Umbilical cord (tissue), 2 donors: ENCODE data around the gene GPSM1. TPM values are rescaled to one million over a fixed set of nuclear protein-coding genes. Genes with fewer than 3 reads are reported as not detected.
"Not testable (repeated sequence)": the region's sequence is repeated elsewhere in the genome, so short reads cannot be mapped to it uniquely, and the experiment has no call there.

Experiments used
- DNase-seq: peaks from one replicate; pipeline ENCODE4 v3.0.0-alpha.2; 2015; ENCODE audit warnings: low spot score
- total RNA-seq: library from RNA; depleted of rRNA; stranded (reverse); fragments of >200 nt; gene quantifications from one replicate; pipeline ENCODE4 v1.2.3, GENCODE V29; 2014; ENCODE audit warnings: low replicate concordance; ENCODE audit not compliant: insufficient read depth

GPSM1 gene
- total RNA-seq, 1 donor from 2014 or later: 46.5 TPM

DNA sequence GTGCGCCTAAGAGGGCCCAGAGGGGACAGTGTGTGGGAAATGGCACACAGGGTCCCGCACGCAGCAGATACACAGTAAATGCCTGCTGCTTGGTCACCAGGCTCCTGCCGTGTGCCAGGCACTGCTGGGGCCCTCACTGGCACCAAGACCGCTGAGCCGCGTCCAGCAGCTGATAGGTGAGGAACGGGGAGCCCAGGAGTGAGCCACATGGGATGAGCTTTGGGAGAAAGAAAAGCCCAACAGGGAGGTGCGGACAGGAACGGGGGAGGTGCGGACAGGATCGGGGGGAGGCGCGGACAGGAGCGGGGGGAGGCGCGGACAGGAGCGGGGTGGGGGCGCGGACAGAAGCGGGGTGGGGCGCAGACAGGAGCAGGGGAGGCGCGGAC, 16.5 kb downstream of the GPSM1 start:
- DNase-seq: no peak

DNA sequence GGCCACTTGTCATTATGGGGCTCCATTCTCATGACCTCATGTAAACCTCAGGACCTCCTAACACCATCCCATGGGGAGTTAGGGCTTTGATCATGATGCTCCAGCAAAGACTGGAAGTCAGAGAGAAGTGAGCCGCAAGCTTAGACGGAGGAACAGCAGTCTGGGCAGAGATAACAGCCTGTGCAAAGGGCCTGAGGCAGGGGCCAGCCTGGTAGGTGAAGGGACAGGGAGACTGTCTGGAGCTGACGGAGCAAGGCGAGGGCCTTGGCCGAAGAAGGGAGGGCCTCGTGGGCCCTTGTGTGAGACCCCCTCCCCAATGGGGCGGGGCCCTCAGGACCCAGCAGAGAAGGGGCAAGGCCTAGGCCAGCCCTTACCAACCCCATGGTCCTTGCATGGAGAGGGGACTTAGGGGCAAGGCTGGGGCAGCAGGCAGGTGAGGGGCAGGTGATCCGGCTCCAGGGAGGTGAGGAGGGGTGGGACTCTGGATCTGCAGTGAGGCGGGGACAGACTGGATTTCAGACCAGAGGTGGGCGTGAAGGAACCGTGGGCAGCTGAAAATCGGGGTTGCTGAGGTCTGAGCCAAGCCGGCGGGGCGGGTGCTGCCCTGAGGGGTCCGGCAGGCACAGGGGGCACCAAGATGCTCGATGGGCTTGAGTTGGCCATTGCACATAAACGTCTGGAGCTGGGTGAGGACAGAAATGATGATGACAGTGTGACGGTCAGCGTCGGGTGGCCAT, 17.4 kb downstream of the GPSM1 start:
- DNase-seq: no peak

DNA sequence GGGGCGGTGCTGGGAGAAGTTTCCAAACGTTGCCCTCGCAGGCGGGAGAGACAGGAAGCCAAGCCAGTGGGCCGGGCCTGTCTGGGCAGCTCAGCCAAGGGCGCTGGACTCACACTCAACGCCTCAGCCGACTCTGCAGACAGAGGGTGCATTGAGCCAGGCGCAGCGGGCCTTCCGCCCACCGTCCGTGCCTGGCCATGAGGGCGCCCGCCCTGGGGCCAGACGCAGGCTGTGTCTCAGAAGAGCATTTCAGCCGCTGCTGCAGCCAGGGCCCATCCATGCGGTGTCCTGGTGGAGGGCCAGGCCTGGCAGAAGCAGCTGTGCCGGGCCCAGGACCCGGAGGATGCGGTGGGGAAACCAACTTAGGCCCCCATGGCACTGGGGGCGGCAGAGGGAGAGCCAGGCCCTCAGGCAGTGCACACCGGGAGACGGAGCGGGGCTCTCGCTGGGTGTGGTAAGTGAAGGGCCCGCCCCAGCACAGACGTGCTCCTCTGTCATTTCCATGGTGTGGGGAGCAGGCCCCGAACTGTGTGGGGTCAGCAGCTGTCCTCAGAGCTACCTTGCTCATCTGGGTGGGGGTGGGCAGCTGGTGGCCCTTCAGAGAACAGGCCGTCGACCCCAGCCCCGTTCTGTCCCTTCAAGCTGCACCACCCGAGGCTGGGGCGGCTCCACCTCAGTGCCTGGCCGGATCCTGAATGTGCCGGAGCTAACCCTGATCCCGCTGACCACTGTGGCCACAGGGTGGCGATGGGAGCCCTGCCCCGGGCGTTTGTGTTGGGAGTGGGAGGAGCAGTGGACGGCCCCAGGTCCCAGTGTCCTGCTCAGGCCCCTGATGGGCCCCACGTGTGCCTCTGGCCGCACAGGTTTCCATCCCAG, 18.2 kb downstream of the GPSM1 start:
- peak; percentile 61 for DNase-seq

- no peak for DNase-seq
These were observed 18.8 kb downstream of the GPSM1 start for GRCh38 chr9:136346157-136346481.

DNA sequence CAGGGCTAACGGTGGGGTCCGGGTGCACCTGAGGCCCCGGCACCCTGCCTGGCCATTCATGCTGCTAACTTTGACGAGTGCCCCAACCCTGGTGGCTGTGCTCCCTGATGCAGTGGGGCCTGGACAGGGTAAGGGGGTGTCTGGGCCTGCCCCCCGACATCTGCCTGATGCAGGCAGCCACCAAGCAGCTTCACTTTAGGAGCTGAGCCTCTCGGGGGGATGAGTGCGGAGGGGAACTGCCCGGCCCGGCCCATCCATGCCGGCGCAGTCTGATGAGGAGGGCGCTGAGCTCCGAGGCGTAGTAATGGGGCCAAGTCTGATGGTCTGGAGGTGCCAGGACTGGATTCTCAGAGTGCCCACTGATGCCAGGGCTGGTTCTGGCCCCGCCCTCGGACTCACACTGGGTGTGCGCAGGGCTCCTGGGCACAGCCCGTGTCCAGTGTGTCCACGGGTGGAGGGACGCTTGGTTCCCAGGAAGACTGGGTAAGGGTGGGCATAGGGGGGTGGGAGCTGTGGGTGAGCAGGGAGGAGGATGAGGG, 19.7 kb downstream of the GPSM1 start:
- no peak for DNase-seq

DNA sequence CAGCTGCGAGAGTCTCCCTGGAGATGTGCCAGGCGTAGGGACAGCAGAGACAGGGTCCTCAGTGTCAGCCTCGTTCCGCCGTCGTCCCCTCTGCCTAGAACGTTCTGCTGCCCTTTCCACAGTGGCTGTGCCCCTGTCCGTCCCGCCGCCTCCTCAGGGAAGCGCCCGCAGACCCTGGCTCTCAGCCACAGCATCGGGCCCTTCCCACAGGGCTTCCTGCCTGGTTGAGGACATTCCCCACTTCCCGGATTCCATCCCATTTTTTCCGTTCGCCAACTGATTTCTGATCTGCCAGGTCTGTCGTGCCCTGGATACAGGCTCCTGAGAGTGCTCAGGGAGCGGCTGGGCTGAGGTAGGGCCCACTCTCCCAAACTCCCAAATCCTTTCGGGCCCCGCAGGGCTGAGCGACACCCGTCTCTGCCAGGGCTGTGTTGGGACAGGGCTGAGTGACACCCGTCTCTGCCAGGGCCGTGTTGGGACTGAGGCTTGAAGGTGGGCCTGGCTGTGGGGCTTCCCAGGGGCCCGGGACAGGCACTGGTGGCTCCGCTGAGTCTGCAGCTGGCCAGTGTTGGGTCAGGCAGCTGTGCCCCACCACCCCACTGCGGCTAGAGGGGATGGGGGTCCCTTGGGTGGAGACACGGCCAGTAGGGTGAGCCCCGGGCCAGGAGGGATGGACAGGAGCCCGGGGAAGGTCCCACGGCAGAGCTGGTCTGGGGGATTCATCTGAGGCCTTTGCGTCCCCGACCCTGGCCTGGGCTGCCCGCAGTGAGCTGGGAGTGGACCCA, 20.3 kb downstream of the GPSM1 start:
- no peak for DNase-seq

- DNase-seq: no peak
These were observed 21.4 kb downstream of the GPSM1 start for GRCh38 chr9:136348691-136349090.

DNA sequence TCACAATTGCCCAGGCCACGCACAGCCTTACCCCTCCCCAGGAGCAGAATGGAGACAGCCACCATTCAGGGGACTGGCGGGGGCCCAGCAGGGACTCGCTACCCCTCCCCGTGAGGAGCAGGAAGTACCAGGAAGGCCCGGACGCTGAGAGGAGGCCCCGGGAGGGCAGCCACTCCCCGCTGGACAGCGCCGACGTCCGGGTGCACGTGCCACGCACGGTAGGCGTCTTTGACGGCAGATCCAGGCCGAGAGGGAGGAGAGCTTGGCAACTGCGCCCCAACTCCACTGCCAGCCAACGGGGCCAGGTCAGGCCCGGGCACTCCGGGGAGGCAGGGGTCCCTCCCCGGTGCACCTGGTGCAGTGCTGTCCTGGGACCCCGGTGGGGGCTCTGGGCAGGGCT, 22.2 kb downstream of the GPSM1 start:
- no peak for DNase-seq

- no peak for DNase-seq
These were observed 24.0 kb downstream of the GPSM1 start for GRCh38 chr9:136351252-136351800.

- DNase-seq: not testable (repeated sequence)
These were observed 24.5 kb downstream of the GPSM1 start for GRCh38 chr9:136351868-136352267.

DNA sequence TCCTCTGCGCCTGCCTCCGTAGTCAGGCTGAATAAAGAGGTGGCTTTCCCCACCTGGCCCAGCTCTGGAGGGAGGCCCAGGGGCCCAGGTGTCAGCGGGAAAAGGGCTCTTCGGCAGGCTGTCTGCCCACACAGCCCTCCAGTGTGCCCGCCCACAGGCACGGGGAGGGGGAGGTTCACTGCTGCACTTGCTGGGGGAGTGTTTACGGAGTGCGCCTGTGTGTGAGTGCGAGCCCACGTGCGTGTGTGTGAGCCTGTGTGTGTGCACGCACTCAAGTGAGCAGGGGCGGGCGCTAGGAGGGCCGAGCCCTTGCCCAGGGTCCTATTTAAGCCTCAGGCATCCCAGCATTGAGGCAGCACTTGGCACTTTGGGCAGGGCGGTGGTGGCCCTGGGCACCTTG, 25.3 kb downstream of the GPSM1 start:
- DNase-seq: no peak

DNA sequence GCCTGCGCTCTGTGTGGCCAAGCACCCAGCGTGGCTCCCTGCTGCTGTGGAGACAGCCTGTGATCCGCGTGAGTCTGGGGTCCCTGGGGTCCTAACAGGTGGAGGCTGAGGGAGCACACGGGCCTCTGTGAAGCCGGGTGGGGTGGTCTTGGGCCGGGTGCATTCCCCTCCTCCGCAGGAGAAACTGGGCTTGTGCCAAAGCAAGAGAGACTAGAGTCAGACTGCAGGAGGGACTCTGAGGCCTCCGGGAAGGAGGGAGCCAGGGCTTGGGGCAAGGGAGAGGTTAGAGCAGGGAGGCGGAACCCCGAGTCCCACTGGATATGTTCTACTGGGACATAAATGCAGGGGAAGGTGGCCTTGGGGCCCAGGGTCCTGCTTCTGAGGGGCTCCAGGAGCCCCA, 25.7 kb downstream of the GPSM1 start:
- DNase-seq: no peak

DNA sequence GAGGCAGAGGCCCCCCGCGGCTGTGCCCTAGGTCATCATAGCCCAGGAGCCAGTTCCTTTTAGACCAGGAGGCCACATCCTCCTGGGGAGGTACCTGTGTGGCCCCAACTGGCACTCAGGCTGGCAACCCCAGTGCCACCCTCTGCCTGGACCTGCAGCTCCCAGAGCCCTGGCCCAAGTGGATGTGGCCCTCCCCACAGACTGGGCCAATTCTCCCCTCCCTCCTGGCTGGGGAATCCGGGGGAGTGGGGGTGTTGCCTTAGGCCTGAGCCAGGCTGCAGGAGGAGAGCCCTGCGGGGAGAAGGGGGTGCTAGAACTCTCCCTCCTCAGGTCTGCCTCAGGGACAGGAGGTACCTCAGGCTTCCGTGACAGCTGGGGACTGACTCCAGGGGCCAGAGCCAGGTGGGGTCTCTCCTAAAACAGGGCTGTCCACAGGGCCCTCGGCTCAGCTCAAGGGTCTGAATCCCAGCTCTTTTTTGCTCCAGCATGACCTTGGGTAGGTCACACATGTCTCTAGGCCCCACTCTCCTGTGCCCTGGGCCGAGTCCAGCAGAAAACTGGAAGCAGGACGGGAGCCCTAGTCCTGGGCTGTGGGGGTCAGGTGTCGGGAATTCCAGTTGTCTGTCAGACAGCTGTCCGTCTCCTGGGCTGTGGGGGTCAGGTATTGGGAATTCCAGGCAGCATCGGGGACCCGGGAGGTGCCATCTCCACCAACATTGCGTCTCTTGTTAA, 26.6 kb downstream of the GPSM1 start:
- no peak for DNase-seq

GRCh38 chr9:136354592-136355085, 27.3 kb downstream of the GPSM1 start:
- DNase-seq: peak; percentile 73

DNA sequence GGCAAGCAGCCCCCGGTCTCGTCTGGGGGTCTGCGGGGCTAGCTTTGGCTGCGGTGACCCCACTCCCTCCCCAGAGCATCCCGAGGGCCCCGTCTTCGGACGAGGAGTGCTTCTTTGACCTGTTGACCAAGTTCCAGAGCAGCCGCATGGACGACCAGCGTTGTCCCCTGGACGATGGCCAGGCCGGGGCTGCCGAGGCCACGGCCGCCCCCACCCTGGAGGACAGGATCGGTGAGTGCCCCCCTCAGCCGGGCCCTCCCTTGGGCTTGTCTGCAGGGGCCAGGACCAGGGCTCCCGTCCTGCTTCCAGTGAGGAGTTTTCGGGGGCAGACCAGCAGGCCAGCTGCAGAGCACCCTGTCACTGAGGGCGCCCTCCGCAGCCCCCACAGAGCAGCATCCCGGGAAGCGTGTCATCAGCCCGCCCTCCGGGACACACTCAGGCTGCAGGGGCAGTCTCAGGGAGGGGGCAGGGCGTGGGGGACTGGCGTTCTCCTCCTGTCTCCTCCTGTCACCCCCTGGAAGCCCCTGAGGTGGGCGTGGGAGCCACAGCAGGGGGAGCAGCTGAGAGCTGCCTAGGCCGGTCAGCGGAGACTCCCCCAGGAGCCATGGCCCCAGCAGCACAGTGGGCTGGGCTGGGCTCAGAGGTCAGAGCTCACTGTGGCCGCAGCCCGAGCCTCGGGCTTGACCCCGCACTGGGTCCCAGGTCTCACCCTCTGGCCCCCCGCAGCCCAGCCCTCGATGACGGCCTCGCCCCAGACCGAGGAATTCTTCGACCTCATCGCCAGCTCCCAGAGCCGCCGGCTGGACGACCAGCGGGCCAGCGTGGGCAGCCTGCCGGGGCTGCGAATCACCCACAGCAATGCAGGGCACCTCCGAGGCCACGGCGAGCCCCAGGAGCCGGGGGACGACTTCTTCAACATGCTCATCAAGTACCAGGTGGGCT, 28.5 kb downstream of the GPSM1 start:
- no peak for DNase-seq

GRCh38 chr9:136357202-136357725, 29.9 kb downstream of the GPSM1 start:
- peak; percentile 77 for DNase-seq

DNA sequence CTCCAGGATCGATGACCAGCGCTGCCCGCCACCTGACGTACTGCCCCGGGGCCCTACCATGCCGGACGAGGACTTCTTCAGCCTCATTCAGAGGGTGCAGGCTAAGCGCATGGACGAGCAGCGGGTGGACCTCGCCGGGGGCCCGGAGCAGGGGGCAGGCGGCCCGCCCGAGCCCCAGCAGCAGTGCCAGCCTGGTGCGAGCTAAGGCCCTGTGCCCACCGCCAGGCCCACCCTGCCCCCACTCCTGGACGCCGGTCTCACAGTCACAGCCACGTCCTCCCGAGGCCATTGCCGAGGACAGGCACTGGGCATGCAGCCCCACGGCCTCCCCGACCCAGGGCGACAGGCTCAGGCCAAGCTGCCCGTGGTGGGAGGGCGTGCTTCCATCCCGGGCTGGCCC, 30.7 kb downstream of the GPSM1 start:
- no peak for DNase-seq

DNA sequence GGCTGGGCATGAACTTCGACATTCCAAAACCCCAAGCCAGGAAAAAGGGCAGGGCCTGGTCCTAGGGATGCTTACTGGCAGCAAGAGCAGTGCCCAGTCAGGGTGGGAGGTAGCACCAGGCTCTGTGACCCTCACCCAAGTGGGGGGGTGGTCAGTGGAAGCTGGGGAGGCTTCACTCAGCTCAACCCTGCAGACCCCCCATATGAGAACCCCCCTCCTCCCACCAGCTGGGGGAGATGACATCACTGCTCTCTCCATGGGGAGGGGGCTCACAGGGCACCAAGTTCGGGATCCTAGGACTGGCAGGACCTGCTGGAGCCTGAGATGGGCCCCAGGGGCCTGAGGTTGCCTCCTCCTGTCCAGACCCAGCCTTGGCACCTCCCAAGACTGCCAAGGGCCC, 31.5 kb downstream of the GPSM1 start:
- no peak for DNase-seq
